SKM-1 (cell line): ENCODE measurements around the gene TAP1.
"Not testable (repeated sequence)": the region's sequence is repeated elsewhere in the genome, so short reads cannot be mapped to it uniquely, and the experiment has no call there.

ENCODE experiments used
- DNase-seq: peaks from one replicate; lab custom pipeline; 2025; ENCODE audit not compliant: unreplicated experiment; lab: John Stamatoyannopoulos, UW

Gene TAP1

GRCh38 chr6:32853541-32854375 lies at the start of gene TAP1, which contains the start of gene PSMB9:
Gene TAP1 (minus strand): TSS chr6:32853704. CDS start chr6:32853636, 68 bp downstream.
Gene PSMB9 (plus strand): TSS chr6:32854192. CDS start chr6:32854230, 38 bp downstream.
- DNase-seq: peak; percentile 80

- DNase-seq: no peak
Observed at GRCh38 chr6:32895006-32895345, 41.5 kb upstream of the TAP1 start.

- DNase-seq: peak; percentile 78
Observed at GRCh38 chr6:32894085-32895005, 40.8 kb upstream of the TAP1 start.

- no peak for DNase-seq
Observed at GRCh38 chr6:32890831-32891230, 37.3 kb upstream of the TAP1 start.

GRCh38 chr6:32889533-32889932 lies 36.0 kb upstream of the TAP1 start:
- no peak for DNase-seq

- DNase-seq: no peak
Observed at GRCh38 chr6:32888576-32888975, 35.1 kb upstream of the TAP1 start.

- DNase-seq: no peak
Observed at GRCh38 chr6:32887616-32888015, 34.1 kb upstream of the TAP1 start.

GRCh38 chr6:32886681-32887383 lies 33.3 kb upstream of the TAP1 start:
- DNase-seq: no peak

- peak; percentile 30 for DNase-seq
Observed at GRCh38 chr6:32885698-32886286, 32.3 kb upstream of the TAP1 start.

- DNase-seq: no peak
Observed at GRCh38 chr6:32883789-32884188, 30.3 kb upstream of the TAP1 start.

- DNase-seq: no peak
Observed at GRCh38 chr6:32882879-32883250, 29.4 kb upstream of the TAP1 start.

GRCh38 chr6:32880962-32881361 lies 27.5 kb upstream of the TAP1 start:
- DNase-seq: not testable (repeated sequence)

- no peak for DNase-seq
Observed at GRCh38 chr6:32879691-32880090, 26.2 kb upstream of the TAP1 start.

- no peak for DNase-seq
Observed at GRCh38 chr6:32876603-32877002, 23.1 kb upstream of the TAP1 start.

GRCh38 chr6:32873947-32874346 lies 20.4 kb upstream of the TAP1 start:
- not testable (repeated sequence) for DNase-seq

- peak; percentile 29 for DNase-seq
Observed at GRCh38 chr6:32868257-32868788, 14.8 kb upstream of the TAP1 start.

GRCh38 chr6:32867554-32868256 lies 14.2 kb upstream of the TAP1 start:
- no peak for DNase-seq

- DNase-seq: no peak
Observed at GRCh38 chr6:32867022-32867477, 13.5 kb upstream of the TAP1 start.

GRCh38 chr6:32865724-32866443 lies 12.4 kb upstream of the TAP1 start:
- DNase-seq: no peak
